GM20000 (cell line): ENCODE results near the gene DNLZ.
A peak's percentile ranks its signal among the peaks of the same experiment; 100 is the strongest.

Experiments used
- DNase-seq: peaks from one replicate; pipeline ENCODE4 v3.0.0; 2012; ENCODE audit warnings: low spot score
- TF ChIP-seq, protein P1 (sequence below): IDR thresholded peaks from 2 replicates; pipeline ENCODE4 v1.5.1; 2012; ENCODE audit warnings: mild to moderate bottlenecking, control low read depth; ENCODE audit errors: extremely low read depth, missing control alignments

Gene DNLZ

DNA sequence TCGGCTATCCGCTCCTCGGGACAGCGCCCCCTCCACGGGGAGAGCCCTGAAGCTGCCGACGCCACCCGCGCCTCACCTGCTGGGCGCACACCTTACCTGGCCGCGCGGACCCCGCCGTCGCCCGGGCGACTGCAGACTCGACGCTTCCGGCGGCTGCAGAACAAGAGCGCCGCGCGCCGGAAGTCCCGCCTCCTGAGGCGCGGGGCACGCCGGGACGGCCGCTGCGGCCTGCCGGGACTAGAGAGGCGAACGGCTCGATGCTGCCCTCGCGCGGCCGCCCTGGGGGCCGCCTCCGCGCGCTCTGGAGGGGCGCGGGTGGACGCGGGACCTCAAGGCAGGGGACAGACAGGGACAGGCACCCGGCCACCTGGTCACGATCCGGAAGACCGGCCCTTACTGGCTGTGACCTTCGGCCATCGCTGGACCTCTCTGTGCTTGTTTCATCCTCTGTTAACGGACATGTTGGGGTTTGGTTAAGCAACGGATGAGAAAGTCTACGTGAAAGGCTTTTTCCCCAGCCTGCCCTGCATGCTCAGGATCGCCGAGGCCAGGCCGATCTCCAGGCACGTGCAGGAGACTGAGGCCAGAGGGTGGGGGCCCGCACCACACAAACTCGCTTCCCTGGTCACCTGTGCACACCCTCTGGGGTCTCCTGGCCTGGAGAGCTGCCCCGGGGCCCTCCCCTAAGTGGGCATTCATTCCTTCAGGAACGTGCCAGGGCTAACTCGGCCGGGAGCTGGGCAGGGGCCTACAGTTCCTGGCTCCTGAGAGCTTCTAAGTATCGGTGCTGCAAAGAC lies 36.7 kb upstream of the DNLZ start, which contains the start of gene SNAPC4:
Gene SNAPC4, minus strand, starts transcription at position 133 of the 797 bp plus-strand sequence. CDS start 1,742 bp downstream, outside the sequence.
- TF ChIP-seq, protein P1, sequence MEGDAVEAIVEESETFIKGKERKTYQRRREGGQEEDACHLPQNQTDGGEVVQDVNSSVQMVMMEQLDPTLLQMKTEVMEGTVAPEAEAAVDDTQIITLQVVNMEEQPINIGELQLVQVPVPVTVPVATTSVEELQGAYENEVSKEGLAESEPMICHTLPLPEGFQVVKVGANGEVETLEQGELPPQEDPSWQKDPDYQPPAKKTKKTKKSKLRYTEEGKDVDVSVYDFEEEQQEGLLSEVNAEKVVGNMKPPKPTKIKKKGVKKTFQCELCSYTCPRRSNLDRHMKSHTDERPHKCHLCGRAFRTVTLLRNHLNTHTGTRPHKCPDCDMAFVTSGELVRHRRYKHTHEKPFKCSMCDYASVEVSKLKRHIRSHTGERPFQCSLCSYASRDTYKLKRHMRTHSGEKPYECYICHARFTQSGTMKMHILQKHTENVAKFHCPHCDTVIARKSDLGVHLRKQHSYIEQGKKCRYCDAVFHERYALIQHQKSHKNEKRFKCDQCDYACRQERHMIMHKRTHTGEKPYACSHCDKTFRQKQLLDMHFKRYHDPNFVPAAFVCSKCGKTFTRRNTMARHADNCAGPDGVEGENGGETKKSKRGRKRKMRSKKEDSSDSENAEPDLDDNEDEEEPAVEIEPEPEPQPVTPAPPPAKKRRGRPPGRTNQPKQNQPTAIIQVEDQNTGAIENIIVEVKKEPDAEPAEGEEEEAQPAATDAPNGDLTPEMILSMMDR, result peak; percentile 95
- peak; percentile 99 for DNase-seq

DNA sequence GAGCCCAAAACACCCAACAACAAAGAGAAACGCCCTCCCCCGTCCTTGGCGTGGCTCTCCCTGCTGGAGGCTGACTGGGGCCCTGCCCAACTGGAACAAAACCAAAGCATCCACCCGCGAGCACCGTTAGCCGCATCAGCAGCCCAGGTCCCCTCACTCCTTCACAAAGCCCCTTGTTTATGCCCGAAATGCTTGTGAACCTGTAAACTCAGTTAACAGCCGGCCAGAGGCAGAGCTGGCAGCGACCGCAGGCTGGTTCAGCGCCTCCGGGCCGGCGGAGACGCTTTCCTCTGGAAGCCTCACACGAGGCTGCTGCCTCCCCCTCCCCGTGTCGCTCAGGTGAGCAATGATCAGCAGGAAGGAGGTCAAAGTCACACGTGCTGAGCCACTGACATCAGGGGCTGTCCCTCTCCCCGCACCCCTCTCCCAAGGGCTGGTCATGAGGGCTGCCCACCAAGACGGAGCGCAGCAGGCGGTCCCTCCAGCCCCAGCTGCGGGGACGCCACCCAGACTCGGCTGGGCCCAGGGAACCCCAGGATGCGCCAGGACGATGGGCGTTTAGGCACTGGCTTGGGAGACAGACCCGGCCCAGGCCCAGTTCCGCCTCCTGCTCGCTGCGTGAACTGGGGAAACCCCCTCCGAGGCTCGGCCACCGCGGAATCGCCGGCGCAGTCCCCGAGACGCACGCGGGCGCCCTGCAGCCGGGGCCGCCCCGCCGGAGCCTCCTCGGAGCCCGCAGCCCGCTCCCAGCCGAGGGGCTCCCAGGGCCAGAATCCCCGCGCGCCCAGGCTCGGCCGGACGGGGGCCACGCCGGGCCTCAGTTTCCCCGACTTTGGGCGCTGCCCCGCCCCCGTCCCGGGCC lies 35.9 kb upstream of the DNLZ start:
- peak; percentile 74 for DNase-seq
- TF ChIP-seq, protein P1, result no peak

DNA sequence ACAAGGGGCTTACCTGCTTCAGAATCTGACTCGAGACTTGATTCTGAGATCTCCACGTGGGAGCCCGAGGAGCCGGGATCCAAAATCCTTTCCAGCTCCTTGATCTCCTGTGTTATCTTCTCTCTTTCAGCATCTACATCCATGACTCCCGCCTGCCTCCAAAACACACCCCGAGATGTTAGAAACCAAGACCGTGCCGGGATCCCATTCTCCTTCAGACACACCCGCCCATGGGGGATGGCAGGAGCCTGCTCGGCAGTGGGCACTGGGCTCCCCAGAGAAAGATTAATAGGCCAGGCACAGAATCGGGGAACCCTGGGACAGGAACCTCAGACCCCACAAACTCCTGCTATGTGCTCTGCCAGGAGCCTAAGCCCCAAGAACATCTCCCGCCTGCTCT lies 34.7 kb upstream of the DNLZ start:
- DNase-seq, result no peak
- TF ChIP-seq, protein P1, result no peak

DNA sequence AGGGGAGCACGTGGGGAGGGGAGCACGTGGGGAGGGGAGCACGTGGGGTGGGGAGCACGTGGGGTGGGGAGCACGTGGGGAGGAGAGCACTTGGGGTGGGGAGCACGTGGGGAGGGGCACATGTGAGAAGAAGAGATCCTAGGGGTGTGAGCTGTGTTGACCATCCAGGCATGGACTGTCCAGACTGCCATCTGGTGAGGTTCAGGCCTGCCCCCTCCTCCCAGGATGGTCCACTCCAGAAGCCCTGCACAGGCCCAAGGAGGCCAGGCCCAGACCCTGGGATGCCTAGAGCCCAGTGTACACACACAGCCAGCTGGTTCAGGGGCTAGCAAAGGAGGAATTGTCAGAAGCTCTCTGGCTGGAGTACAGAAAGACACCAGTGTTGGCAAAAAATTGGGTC lies 34.1 kb upstream of the DNLZ start:
- no peak for DNase-seq
- TF ChIP-seq, protein P1, result no peak

DNA sequence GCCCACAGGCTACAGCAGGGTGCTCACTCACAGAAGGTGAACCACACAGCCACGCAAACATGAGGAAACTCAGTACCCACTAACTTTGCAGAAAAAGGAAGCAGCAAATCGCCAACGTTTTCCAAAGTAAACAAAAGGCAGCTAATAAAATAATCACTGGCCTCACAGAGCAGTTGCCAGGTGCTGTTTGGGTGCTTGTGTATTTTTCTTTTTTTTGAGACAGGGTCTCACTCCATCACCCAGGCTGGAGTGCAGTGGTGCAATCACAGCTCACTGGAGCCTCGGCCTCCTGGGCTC lies 32.6 kb upstream of the DNLZ start:
- TF ChIP-seq, protein P1, result no peak

DNA sequence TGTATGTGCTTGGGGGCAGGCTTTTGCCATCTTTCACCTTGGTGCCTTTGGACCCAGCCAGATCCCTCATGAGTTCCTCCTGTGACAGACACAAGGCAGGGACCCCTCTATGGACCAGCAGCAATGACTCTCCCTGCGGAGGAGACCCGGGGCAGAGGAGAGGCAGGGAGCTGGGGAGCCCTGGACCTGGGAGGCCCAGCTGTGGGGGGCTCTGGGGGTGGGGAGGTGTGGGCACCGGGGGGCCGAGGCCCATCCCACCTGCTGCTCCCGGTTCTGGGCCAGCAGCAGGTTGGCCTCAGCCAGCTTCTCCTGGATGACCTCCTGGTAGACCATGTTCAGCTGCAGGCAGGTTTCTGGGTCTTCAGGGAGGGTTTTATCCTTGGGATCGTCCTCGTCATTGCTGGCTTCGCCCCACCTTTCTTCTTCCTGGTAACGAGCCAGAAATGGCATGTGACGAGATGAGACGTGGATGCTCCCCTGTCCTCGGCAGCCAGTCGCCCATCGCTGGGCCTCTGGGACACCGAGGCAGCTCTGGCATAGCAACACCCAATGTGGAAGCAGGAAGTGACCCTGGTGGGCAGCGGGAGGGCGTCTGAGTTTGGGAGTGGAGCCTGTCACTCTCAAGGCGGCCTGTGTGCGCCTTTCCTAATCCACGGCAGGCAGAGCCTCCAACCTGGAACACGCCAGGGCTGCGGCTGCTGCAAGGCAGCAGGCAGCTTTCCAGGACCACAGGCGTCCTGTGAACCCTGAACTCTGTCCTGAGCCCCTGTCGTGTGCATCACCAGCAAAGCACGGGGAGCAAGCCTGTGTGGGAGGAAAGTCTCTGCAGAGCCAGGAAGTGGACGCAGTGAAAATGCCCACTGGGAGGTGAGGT lies 32.0 kb upstream of the DNLZ start:
- TF ChIP-seq, protein P1, result no peak
- DNase-seq, result no peak

More for the DNA sequence above, 32.6 kb upstream of the DNLZ start:
- DNase-seq, result no peak
